SJCRH30 (cell line): ENCODE measurements around the gene KCNN3. TPM values are rescaled to one million over a fixed set of nuclear protein-coding genes. Genes with fewer than 3 reads are reported as not detected.

Experiments used
- DNase-seq, 2 experiments: peaks; one replicate each; pipeline ENCODE4 v3.0.0-alpha.2; 2015 to 2020
- H3K27ac ChIP-seq: fragments of 250-450 bp; sonication (Bioruptor Pico); 2 replicates; pipeline ENCODE4 v1.5.1; 2020; ENCODE audit warnings: mild to moderate bottlenecking, moderate library complexity
- H3K27me3 ChIP-seq: fragments of 250-450 bp; sonication (Bioruptor Pico); 2 replicates; pipeline ENCODE4 v1.5.1; 2020; ENCODE audit warnings: mild to moderate bottlenecking, moderate library complexity
- H3K36me3 ChIP-seq: fragments of 250-450 bp; sonication (Bioruptor Pico); 2 replicates; pipeline ENCODE4 v1.5.1; 2020; ENCODE audit warnings: mild to moderate bottlenecking, moderate library complexity
- H3K4me1 ChIP-seq: fragments of 250-450 bp; sonication (Bioruptor Pico); 2 replicates; pipeline ENCODE4 v1.5.1; 2020; ENCODE audit warnings: mild to moderate bottlenecking, moderate library complexity
- H3K4me3 ChIP-seq: fragments of 250-450 bp; sonication (Bioruptor Pico); 2 replicates; pipeline ENCODE4 v1.5.1; 2020; ENCODE audit warnings: mild to moderate bottlenecking, moderate library complexity
- H3K9me3 ChIP-seq: fragments of 250-450 bp; sonication (Bioruptor Pico); replicated peaks from 2 replicates; pipeline ENCODE4 v1.5.1; 2020; ENCODE audit warnings: mild to moderate bottlenecking, moderate library complexity
- total RNA-seq: library from RNA; depleted of rRNA; stranded (reverse); fragments of >200 nt; shearing (Covaris generic); gene quantifications from 2 replicates; pipeline ENCODE4 v1.2.3, GENCODE V29; 2014

KCNN3 gene
- total RNA-seq, 1 experiment from 2014 or later, result 29.3 TPM

- H3K9me3 ChIP-seq, result no peaks in the 10 kb centered on the region
- peak; percentile 96 for DNase-seq
- H3K4me1 ChIP-seq, result peaks cover 65% of the 10 kb centered on the region
- H3K27me3 ChIP-seq, result no peaks in the 10 kb centered on the region
- peaks cover 5% of the 10 kb centered on the region for H3K36me3 ChIP-seq
- peak overlapping the region; percentile 66 for H3K27ac ChIP-seq
- no peak overlapping the region for H3K4me3 ChIP-seq
Observed at GRCh38 chr1:154813300-154813816, 56.7 kb downstream of the KCNN3 start.

DNA sequence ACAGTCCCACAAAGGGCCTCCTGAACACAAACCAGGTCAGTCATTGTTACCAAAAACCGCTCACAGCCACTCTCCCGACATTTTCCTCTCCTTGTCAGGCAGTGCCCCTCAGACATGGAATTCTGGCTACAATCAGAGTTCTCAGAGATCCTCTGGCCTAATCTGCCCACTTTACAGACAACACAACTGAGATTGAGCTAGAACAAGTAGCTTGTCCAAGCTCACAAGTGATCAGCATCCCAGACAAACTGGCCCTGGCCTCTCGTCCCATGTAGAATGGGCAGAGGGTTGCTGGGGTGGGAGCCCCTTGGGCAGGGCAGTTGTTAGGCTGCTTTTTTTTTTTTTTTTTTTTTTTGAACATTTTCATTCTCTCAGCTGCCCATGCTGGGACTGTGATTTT is 57.2 kb downstream of the KCNN3 start:
- peaks cover 66% of the 10 kb centered on the region for H3K4me1 ChIP-seq
- no peak overlapping the region for H3K4me3 ChIP-seq
- H3K27ac ChIP-seq, result peak overlapping the region; percentile 66
- no peak for DNase-seq
- H3K36me3 ChIP-seq, result peaks cover 4% of the 10 kb centered on the region
- H3K9me3 ChIP-seq, result no peaks in the 10 kb centered on the region
- no peaks in the 10 kb centered on the region for H3K27me3 ChIP-seq

DNA sequence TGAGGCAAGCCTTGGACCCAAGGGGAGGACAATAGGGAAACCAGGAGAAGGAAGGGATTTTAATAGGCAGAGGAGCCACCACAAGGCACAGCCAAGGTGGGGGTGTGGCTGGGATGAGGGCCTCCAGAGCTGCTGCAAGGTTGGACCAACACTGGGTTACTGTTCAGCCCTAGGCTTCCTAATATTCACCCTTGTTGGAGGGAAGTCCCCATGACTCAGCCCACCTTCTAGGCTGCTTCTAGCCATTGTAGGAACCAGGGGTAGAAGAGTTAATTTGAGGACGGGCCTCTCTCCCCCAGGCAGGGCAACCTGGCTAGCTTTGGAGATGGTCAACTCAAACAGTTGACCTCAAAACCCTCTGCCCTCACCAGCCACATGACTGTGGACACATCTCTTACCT is 59.5 kb downstream of the KCNN3 start:
- Histone ChIP-seq H3K9me3 (no peaks in the 10 kb centered on the region), H3K36me3 (no peaks in the 10 kb centered on the region), H3K4me3 (no peak overlapping the region), H3K27me3 (no peaks in the 10 kb centered on the region), H3K4me1 (peaks cover 77% of the 10 kb centered on the region), H3K27ac (peak overlapping the region; percentile 83)
- no peak for DNase-seq

GRCh38 chr1:154809436-154810413 is 60.4 kb downstream of the KCNN3 start:
- H3K4me3 ChIP-seq, result peak overlapping the region; percentile 7
- peak overlapping the region; percentile 83 for H3K27ac ChIP-seq
- DNase-seq, result peak; percentile 67 to 78
- H3K36me3 ChIP-seq, result no peaks in the 10 kb centered on the region
- H3K27me3 ChIP-seq, result no peaks in the 10 kb centered on the region
- H3K9me3 ChIP-seq, result no peaks in the 10 kb centered on the region
- peaks cover 82% of the 10 kb centered on the region for H3K4me1 ChIP-seq

GRCh38 chr1:154808909-154809262 is 61.2 kb downstream of the KCNN3 start:
- peaks cover 82% of the 10 kb centered on the region for H3K4me1 ChIP-seq
- DNase-seq, result peak; percentile 73 to 77
- peak overlapping the region; percentile 83 for H3K27ac ChIP-seq
- no peaks in the 10 kb centered on the region for H3K36me3 ChIP-seq
- H3K9me3 ChIP-seq, result no peaks in the 10 kb centered on the region
- H3K4me3 ChIP-seq, result 0 out of 2 replicates have a peak overlapping the region, but pooled peaks have one; percentile 7
- H3K27me3 ChIP-seq, result no peaks in the 10 kb centered on the region

GRCh38 chr1:154808261-154808908 is 61.7 kb downstream of the KCNN3 start:
- no peaks in the 10 kb centered on the region for H3K36me3 ChIP-seq
- H3K9me3 ChIP-seq, result no peaks in the 10 kb centered on the region
- H3K4me3 ChIP-seq, result no peak overlapping the region
- no peaks in the 10 kb centered on the region for H3K27me3 ChIP-seq
- no peak for DNase-seq
- H3K4me1 ChIP-seq, result peaks cover 84% of the 10 kb centered on the region
- peak overlapping the region; percentile 83 for H3K27ac ChIP-seq

GRCh38 chr1:154807048-154807591 is 63.0 kb downstream of the KCNN3 start:
- Histone ChIP-seq H3K4me3 (no peak overlapping the region), H3K4me1 (peaks cover 90% of the 10 kb centered on the region), H3K9me3 (no peaks in the 10 kb centered on the region), H3K27ac (no peak overlapping the region), H3K27me3 (no peaks in the 10 kb centered on the region), H3K36me3 (no peaks in the 10 kb centered on the region)
- DNase-seq, result peak; percentile 22 to 40

DNA sequence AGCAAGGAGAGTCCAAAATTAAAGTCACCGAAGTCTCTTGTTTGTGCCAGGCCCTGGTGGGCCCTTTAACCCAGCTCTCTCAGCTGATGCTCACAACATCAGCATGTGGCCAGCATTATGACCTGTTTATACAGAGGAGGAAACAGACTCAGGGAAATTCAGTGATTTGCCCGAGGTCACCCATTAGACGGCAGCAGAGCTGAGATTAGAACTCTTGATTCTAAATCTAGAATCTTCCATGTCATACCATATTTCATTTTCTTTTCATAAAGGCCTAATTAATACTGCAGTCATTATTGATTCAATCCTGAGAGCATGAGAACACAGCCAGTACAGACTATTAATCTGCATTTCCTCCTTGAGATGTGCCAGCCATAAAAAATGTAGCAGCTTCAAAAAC is 63.7 kb downstream of the KCNN3 start:
- H3K27ac ChIP-seq, result no peak overlapping the region
- H3K9me3 ChIP-seq, result no peaks in the 10 kb centered on the region
- DNase-seq, result no peak
- no peaks in the 10 kb centered on the region for H3K36me3 ChIP-seq
- H3K27me3 ChIP-seq, result no peaks in the 10 kb centered on the region
- H3K4me1 ChIP-seq, result peaks cover 91% of the 10 kb centered on the region
- H3K4me3 ChIP-seq, result no peak overlapping the region

DNA sequence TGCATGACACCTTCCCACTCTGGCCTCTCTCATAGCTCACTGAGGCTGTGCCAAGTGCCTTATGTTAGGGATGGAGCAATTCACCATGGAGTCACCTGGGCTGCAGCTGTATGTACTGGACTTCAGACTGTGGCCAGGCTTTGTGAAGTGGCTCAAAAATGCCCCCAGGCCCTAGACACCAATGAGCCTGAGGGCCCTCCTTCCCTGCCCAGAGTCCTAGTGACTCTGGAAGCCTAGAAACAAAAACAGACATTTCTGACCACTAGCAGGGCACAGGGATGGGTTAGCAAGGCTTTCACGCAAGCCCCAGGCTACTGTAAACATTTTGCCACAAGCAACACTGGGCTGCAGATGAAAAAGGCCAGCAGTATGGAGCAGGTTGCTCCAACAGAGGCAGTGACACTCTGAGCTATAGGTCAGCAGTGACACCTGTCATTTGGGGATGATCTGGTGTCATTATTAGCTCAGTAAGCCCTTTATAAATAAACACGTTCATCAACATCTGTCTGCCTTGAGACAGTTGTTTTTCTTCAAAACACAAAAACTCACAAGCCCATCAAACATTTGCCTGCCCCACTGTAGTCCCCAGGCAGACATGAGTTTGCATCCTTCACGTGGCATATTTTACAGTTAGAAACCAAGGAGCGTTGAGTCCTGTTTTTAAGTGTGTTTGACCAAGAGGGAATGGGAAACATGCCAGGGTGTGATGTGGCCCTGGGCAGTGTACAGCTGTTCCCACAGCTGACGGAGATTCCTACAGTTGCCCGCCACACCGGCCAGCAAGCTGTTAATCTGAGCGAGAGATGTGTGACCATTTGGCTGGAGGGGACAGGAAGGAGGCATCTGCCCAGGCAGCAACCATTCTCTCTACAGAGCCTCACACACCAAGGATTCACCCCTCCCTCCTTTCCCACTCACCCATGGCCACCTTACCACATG is 66.8 kb downstream of the KCNN3 start:
- Histone ChIP-seq H3K27me3 (no peaks in the 10 kb centered on the region), H3K9me3 (no peaks in the 10 kb centered on the region), H3K27ac (peak overlapping the region; percentile 90), H3K36me3 (peaks cover 14% of the 10 kb centered on the region), H3K4me1 (peaks cover 67% of the 10 kb centered on the region), H3K4me3 (no peak overlapping the region)
- DNase-seq, result peak; percentile 94 to 97

DNA sequence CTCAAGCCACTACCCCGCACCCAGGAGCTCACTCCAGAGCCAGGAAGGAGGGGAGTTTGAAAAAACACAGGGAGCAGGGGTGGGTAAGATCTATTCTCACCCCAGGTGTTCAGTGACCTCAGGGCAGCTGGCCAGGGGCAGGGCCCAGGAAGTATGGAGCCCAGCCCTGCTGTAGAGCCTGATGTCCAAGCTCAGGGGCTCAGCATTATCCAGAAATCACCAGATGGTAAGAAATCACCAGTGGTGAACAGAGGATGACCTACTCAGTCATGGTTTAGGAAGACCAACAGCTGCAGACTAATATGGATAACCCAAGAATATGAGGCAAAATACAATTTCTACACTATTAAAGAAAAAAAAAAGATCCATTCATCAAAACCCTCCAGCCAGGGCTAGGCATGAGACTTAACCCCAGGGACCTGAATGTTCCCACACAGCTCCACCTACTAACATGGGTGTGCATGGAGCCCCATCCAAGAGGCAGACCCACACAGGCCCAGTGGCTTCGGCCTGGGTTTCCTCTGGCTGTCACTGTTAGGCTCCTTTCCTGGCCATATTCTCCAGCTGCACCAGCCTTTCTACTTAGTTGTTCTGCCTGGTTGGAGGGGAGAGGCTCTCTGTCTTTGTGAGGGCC is 67.6 kb downstream of the KCNN3 start:
- Histone ChIP-seq H3K36me3 (peaks cover 14% of the 10 kb centered on the region), H3K27me3 (no peaks in the 10 kb centered on the region), H3K9me3 (no peaks in the 10 kb centered on the region), H3K4me1 (peaks cover 59% of the 10 kb centered on the region), H3K4me3 (no peak overlapping the region), H3K27ac (peak overlapping the region; percentile 90)
- DNase-seq, result peak; percentile 63 to 74

GRCh38 chr1:154801234-154802011 is 68.7 kb downstream of the KCNN3 start:
- Histone ChIP-seq H3K4me1 (peaks cover 49% of the 10 kb centered on the region), H3K27me3 (no peaks in the 10 kb centered on the region), H3K27ac (peak overlapping the region; percentile 90), H3K36me3 (peaks cover 14% of the 10 kb centered on the region), H3K4me3 (no peak overlapping the region), H3K9me3 (no peaks in the 10 kb centered on the region)
- peak; percentile 59 to 74 for DNase-seq

DNA sequence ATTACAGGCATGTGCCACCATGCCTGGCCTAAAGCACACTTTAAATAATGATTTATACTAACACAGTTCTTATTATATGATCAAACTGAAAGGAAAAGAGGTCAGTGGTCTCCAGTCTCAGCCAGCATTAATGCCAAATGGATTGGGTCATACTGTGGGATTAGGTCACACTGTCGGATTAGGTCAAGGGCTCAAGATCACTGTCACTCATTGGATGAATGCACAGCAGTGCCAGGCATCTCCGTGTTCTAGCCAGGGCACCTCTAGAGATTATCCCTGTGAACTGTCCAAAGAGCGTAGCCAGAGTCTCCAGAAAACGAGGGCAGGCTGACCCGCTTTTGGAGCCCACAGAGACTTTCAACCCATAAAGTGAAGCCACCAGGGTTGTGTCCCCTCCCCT is 70.9 kb downstream of the KCNN3 start:
- no peak for DNase-seq
- Histone ChIP-seq H3K9me3 (no peaks in the 10 kb centered on the region), H3K4me1 (peaks cover 34% of the 10 kb centered on the region), H3K27me3 (no peaks in the 10 kb centered on the region), H3K36me3 (peaks cover 21% of the 10 kb centered on the region), H3K27ac (no peak overlapping the region), H3K4me3 (no peak overlapping the region)

DNA sequence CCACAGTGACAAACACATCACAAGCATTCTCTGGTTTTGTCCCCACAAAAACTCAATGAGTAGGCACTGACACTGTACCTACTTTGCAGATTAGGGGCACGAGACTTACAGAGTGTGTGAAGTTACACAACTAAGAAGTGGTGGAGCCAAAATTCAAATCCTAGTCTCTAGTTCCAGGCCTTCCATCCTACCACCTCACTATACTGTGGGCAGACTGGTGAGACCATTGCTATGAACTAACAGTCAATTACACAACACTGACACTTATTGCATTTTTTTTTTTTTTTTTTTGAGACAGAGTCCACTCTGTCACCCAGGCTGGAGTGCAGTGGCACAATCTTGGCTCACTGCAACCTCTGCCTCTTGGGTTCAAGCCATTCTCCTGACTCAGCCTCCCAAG is 71.4 kb downstream of the KCNN3 start:
- H3K4me3 ChIP-seq, result no peak overlapping the region
- no peak overlapping the region for H3K27ac ChIP-seq
- H3K9me3 ChIP-seq, result no peaks in the 10 kb centered on the region
- peaks cover 23% of the 10 kb centered on the region for H3K36me3 ChIP-seq
- H3K27me3 ChIP-seq, result no peaks in the 10 kb centered on the region
- peaks cover 29% of the 10 kb centered on the region for H3K4me1 ChIP-seq
- DNase-seq, result no peak
